Measurements from ENCODE around the gene TTLL5.

The TTLL5 gene

GRCh38 chr14:75709207-75709812, 48.3 kb downstream of the TTLL5 start (continued):
- TF ChIP-seq ZC3H10 (CRISPR knock-in tag; IDR thresholded peaks at IDR 0.05) (no peak), TSHZ2 (CRISPR knock-in tag; IDR thresholded peaks at IDR 0.05) (no peak), ZFP30 (CRISPR knock-in tag; IDR thresholded peaks at IDR 0.05) (no peak), ESRRG (CRISPR knock-in tag; IDR thresholded peaks at IDR 0.05) (no peak)
- TF ChIP-seq, protein P1, sequence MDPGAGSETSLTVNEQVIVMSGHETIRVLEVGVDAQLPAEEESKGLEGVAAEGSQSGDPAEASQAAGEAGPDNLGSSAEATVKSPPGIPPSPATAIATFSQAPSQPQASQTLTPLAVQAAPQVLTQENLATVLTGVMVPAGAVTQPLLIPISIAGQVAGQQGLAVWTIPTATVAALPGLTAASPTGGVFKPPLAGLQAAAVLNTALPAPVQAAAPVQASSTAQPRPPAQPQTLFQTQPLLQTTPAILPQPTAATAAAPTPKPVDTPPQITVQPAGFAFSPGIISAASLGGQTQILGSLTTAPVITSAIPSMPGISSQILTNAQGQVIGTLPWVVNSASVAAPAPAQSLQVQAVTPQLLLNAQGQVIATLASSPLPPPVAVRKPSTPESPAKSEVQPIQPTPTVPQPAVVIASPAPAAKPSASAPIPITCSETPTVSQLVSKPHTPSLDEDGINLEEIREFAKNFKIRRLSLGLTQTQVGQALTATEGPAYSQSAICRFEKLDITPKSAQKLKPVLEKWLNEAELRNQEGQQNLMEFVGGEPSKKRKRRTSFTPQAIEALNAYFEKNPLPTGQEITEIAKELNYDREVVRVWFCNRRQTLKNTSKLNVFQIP (CRISPR knock-in tag; IDR thresholded peaks at IDR 0.05; ENCODE audit: borderline replicate concordance, low read depth) = no peak

DNA sequence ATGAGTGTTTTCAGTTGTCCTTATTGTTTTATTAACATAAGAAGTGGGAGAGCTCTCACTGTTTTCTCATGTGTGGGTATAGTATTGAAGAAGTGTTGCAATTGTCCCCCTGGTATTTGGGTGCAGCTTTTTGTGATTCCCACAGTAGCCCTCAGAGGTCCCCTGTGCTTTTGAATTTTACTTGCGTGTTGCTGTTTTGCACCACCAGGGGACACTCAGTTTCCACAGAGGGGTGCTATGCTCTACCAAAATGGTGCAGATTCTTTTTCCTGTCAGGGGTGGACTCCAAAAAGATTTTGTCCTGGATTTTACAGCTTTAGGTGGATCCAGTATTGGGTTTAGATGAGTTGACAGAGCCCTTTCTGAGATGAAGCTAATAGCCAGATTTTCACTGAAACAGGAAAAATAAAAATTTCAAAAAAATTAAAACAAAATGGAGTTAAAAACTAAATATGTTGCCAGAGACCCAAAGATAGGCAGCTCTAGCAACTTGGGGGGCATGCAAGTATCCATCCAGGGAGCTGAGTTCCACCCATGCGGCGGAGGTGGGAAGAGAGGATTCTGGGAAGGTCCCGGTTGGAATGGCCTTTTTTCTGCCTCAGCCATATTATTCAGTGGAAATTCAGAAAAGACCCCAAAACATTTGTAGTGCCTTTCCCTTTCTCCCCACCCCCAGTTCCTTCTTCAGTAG, 50.2 kb downstream of the TTLL5 start:
- ATAC-seq = peak; percentile 86
- TF ChIP-seq, protein P2, sequence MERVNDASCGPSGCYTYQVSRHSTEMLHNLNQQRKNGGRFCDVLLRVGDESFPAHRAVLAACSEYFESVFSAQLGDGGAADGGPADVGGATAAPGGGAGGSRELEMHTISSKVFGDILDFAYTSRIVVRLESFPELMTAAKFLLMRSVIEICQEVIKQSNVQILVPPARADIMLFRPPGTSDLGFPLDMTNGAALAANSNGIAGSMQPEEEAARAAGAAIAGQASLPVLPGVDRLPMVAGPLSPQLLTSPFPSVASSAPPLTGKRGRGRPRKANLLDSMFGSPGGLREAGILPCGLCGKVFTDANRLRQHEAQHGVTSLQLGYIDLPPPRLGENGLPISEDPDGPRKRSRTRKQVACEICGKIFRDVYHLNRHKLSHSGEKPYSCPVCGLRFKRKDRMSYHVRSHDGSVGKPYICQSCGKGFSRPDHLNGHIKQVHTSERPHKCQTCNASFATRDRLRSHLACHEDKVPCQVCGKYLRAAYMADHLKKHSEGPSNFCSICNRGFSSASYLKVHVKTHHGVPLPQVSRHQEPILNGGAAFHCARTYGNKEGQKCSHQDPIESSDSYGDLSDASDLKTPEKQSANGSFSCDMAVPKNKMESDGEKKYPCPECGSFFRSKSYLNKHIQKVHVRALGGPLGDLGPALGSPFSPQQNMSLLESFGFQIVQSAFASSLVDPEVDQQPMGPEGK (CRISPR knock-in tag; IDR thresholded peaks at IDR 0.05; ENCODE audit: borderline replicate concordance) = no peak
- TF ChIP-seq SNAI2 (CRISPR knock-in tag; IDR thresholded peaks at IDR 0.05) (no peak), ZNF70 (CRISPR knock-in tag; IDR thresholded peaks at IDR 0.05) (no peak)

- TF ChIP-seq, protein P3, sequence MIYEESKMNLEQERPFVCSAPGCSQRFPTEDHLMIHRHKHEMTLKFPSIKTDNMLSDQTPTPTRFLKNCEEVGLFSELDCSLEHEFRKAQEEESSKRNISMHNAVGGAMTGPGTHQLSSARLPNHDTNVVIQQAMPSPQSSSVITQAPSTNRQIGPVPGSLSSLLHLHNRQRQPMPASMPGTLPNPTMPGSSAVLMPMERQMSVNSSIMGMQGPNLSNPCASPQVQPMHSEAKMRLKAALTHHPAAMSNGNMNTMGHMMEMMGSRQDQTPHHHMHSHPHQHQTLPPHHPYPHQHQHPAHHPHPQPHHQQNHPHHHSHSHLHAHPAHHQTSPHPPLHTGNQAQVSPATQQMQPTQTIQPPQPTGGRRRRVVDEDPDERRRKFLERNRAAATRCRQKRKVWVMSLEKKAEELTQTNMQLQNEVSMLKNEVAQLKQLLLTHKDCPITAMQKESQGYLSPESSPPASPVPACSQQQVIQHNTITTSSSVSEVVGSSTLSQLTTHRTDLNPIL (CRISPR knock-in tag; IDR thresholded peaks at IDR 0.05; ENCODE audit: low read depth) = peak; percentile 75
- TF ChIP-seq GLIS3 (CRISPR knock-in tag; IDR thresholded peaks at IDR 0.05) (no peak), ZFP3 (CRISPR knock-in tag; IDR thresholded peaks at IDR 0.05) (peak; percentile 40; the same call in 1 of the 2 replicates), ZNF565 (CRISPR knock-in tag; conservative IDR thresholded peaks at IDR 0.05; ENCODE audit: low read depth) (no peak), ISL1 (CRISPR knock-in tag; IDR thresholded peaks at IDR 0.05) (peak; percentile 71)
- ATAC-seq = peak; percentile 87
Observed at GRCh38 chr14:75711796-75712211, 50.8 kb downstream of the TTLL5 start.

- TF ChIP-seq ESRRG (CRISPR knock-in tag; IDR thresholded peaks at IDR 0.05) = no peak
- no peak for TF ChIP-seq ZNF565 (CRISPR knock-in tag; conservative IDR thresholded peaks at IDR 0.05; ENCODE audit: low read depth)
- no peak for TF ChIP-seq ZNF70 (CRISPR knock-in tag; IDR thresholded peaks at IDR 0.05)
- no peak for TF ChIP-seq RARB (CRISPR knock-in tag; IDR thresholded peaks at IDR 0.05)
- TF ChIP-seq, protein P4, sequence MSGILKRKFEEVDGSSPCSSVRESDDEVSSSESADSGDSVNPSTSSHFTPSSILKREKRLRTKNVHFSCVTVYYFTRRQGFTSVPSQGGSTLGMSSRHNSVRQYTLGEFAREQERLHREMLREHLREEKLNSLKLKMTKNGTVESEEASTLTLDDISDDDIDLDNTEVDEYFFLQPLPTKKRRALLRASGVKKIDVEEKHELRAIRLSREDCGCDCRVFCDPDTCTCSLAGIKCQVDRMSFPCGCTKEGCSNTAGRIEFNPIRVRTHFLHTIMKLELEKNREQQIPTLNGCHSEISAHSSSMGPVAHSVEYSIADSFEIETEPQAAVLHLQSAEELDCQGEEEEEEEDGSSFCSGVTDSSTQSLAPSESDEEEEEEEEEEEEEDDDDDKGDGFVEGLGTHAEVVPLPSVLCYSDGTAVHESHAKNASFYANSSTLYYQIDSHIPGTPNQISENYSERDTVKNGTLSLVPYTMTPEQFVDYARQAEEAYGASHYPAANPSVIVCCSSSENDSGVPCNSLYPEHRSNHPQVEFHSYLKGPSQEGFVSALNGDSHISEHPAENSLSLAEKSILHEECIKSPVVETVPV (CRISPR knock-in tag; IDR thresholded peaks at IDR 0.05) = no peak
- no peak for TF ChIP-seq ZNF8 (CRISPR knock-in tag; IDR thresholded peaks at IDR 0.05)
- TF ChIP-seq PPARA (CRISPR knock-in tag; IDR thresholded peaks at IDR 0.05; ENCODE audit: borderline replicate concordance) = no peak
- TF ChIP-seq TSHZ2 (CRISPR knock-in tag; IDR thresholded peaks at IDR 0.05) = no peak
- TF ChIP-seq SNAI2 (CRISPR knock-in tag; IDR thresholded peaks at IDR 0.05) = no peak
- no peak for TF ChIP-seq ZC3H10 (CRISPR knock-in tag; IDR thresholded peaks at IDR 0.05)
- no peak for TF ChIP-seq GLIS3 (CRISPR knock-in tag; IDR thresholded peaks at IDR 0.05)
- ATAC-seq = no peak
Observed at GRCh38 chr14:75714991-75715390, 53.9 kb downstream of the TTLL5 start.

All from SK-N-SH treated with all-trans-retinoic acid at 6 μM for 48 hours (cell line).